COR-L47 (cell line): ENCODE results near the gene SKI.
"Not testable (repeated sequence)": the region's sequence is repeated elsewhere in the genome, so short reads cannot be mapped to it uniquely, and the experiment has no call there.

Experiments
- DNase-seq: peaks from one replicate; lab custom pipeline; 2025; lab: John Stamatoyannopoulos, UW

The SKI gene

GRCh38 chr1:2294033-2294724, 66.1 kb downstream of the SKI start:
- DNase-seq: no peak

GRCh38 chr1:2294725-2295078, 66.6 kb downstream of the SKI start:
- no peak for DNase-seq

DNA sequence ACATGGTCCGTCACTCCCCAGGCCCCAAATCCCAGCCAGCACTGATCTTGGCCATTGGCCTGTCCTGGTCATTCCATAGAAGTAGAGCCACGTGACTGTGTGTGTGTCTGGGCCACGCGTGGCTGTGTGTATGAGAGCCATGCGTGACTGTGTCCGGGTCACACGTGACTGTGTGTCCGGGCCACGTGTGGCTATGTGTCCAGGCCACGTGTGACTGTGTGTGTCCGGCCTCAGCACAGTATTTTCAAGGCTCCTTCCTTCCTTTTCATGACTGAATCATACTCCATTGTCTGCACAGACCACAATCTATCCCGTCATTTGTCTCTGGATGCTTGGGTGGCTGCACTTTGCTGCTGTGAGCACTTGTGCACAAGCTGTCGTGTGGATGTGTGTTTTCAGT, 67.4 kb downstream of the SKI start:
- no peak for DNase-seq

GRCh38 chr1:2296211-2296610, 68.1 kb downstream of the SKI start:
- not testable (repeated sequence) for DNase-seq

- no peak for DNase-seq
Observed at GRCh38 chr1:2296614-2297013, 68.5 kb downstream of the SKI start.

DNA sequence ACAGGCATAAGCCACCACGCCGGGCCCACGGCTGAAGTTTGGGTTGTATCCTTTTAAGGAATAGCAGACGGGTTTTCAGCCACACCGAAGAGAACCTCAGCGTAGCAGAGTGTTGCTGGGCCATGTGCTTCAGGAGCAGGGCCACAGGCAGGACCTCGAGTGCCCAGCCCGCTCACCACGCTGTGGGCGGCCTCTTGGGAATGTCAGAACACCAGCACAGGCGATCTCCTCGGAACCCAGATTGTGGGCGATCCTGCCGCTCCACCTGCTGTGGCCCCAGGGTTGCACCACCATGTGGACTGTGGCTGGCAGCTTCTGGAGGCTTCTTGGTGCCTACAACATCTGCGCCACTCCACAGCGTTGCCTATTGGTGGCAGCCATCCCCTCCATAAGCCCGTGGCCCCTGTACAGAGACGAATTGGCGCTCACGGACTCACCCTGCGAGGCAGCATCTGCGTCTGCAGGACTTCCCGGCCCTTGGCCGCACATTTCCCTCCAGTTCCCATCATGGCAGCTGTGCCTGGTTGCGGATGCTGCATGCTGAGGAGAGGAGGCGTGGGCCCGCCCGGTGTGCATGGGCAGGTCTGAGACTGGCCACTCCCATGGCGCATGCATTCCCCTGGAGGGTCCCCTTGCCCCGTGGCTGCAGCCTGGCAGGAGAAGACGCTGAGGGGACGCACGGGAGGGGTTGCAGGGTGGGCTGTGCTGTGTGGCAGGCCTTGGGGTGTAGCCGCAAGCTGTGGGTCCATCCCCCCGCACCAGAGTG, 69.3 kb downstream of the SKI start:
- DNase-seq: no peak

GRCh38 chr1:2298685-2299084, 70.6 kb downstream of the SKI start:
- no peak for DNase-seq

DNA sequence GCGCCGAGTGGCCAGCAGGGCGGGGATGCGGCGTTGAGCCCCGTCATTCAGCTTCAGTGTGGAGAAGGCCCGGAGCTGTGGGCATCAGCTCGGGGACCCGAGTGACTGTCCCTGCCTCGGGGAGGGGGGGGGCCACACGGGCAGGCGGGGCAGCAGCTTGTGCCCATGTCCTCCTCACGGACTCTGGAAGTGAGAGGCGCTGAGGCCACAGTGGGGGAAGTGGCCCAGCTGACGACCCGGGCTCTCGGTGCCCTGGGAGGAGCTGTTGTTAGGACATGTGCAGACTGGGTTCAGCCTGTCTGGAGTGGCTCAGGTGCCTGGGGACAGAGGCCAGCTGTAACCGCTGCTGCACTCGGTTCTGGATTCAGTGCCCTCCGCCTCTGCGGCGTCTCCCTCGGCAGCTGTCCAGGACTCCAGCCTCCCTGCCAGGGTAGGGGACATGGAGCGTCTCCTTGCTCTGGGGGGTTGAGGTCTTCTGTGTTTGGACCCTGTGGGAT, 71.1 kb downstream of the SKI start:
- no peak for DNase-seq

DNA sequence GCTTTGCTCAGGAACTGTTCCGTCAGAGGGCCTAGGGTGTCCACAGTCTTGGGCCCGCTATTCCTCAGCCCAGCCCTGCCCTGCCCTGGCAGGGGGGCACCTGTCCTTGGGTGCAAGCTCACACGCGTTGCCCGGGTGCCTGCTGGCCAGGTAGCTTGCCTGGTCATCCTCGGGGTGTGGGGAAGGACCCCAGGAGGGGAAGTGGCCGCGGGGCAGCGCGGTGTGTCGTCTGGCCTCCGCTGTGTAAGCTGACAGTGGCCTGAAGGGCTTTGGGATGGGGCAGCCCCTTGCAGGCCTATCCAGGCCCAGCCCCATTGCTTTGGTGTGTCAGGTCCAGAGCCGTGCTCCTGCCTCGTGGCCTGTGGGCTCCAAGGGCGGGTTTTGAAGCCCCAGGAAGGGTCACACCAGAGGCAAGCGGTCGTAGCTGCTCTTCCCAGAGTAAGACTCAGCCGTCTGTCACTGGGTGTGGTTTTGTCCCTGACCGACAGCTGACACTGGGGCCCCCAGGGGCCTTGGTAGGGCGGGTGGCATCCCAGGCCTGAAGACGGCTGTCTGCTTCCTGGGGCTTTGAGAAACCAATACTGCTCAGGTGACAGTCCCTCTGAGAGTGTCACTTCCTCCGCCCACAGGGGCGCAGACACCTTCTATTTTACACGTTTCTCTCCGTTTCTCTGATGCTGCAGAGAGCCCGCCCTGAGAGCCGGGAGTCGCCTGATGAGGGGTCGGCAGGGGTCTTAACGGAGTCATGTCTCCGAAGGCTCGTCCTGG, 72.1 kb downstream of the SKI start:
- DNase-seq: no peak

GRCh38 chr1:2300851-2301606, 72.9 kb downstream of the SKI start:
- no peak for DNase-seq

DNA sequence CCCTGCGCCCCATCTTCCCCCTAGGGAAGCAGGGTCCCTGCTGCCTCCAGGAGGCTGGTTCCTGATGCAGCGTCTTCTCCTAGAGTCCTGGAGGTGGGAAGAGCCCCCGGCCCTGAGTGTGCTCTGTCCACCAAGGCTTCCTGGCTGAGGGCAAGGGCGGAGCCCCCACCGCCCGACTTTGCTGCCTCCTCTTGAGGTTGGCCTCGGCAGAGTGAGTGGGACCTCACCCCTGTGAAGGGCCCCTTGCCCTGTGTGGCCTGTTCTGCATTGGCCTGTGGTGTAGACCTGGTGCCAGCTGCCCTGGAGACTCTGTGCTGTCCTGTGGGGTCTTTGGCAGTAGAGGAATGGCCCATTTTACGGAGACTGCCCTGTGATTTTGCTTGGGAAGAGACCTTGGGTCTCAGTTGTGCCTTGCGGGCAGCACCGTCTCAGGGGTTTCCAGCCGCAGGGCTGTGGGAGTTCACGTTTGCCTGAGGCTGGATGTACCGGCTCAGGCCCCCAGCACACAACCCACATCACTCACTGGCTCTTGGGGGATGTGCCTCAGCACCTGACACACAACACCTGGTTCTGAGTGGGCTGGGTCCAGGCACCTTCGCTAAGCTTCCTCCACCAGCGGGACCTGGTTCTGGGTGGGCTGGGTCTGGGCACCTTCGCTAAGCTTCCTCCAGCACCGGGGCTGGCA, 73.6 kb downstream of the SKI start:
- no peak for DNase-seq

GRCh38 chr1:2302292-2302925, 74.3 kb downstream of the SKI start:
- no peak for DNase-seq

DNA sequence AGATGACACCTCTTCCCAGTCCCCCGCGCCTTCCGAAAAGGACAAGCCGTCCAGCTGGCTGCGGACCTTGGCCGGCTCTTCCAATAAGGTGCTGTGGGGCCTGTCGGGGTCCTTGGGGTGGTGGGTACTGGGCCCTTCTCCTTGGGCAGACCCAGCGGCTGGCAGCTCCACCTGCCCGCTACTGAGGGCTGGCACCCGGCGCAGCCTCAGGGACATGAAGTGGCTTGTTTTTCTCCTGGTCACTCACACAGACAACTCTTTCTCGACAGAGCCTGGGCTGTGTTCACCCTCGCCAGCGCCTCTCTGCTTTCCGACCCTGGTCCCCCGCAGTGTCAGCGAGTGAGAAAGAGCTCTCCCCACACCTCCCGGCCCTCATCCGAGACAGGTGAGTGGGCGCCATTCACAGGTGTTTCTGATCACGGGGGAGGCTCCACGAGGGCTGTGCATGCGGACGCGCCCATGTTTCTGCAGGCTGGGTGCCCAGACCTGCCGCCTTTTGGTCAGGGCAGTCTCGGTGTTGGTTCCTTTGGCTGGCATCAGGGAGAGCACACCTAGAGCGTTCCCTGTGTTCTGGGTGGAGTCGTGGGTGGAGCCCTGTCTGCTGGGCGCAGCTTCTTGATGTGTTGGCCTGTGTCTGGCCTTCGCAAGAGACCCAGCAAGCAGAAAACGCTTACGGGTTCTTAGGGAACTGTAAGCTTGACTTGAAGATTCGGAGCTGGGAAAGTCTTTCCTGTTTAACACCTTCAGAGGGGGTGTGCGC, 75.1 kb downstream of the SKI start:
- DNase-seq: no peak

GRCh38 chr1:2303781-2304180, 75.7 kb downstream of the SKI start:
- DNase-seq: no peak

GRCh38 chr1:2304282-2304681, 76.2 kb downstream of the SKI start:
- DNase-seq: no peak

DNA sequence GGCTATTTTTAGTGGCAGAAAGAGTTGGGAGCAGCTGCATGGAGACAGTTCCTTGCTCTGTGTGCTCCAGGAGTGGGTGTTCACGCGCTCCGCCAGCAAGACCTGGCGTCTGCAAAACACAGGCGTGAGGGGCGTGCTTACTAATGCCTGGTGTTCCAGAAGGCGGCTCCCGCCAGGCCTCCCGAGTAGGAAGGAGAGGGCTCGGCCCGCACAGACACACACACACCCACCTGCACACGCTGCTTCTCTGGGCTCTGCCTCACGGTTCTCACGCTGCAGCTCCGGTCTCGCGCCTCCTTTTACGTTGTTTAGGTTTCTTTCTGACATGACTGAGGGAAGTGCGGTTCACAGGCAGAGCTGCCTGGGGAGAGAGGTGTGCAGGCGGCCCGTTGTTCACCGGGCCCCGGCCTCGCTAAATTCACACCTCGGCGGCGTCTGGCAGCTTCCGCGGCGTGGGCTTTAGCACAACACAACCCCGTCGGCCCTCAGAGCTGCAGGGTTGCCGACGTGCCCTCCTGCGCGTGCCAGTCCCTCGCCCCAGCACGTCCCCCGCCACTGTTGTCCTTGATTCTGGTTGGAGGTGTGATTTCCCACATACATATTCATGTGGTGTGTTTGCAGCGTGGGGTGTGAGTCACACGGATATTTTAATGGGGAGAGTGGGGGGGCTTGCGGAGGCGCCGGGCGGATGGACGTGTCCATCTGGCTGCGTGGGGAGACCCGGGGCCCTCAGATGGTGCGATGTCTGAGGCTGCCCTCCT, 77.0 kb downstream of the SKI start:
- DNase-seq: no peak

- no peak for DNase-seq
Observed at GRCh38 chr1:2306151-2306978, 78.2 kb downstream of the SKI start.

- no peak for DNase-seq
Observed at GRCh38 chr1:2307064-2307605, 79.0 kb downstream of the SKI start.
